SU-DHL-6 (cell line): ENCODE data around the gene ZNF367.

Experiments
- CTCF ChIP-seq: fragments of 200-600 bp; sonication (generic); IDR thresholded peaks from one replicate; pipeline ENCODE4 v1.5.1; 2017; ENCODE audit warnings: antibody characterized with exemption, mild to moderate bottlenecking, low read length, moderate library complexity; ENCODE audit not compliant: insufficient read depth, poor library complexity, severe bottlenecking
- EZH2phosphoT487 ChIP-seq: fragments of 200-600 bp; sonication (generic), shearing (Covaris generic); conservative IDR thresholded peaks from 2 replicates; pipeline ENCODE4 v1.6.1; 2018; ENCODE audit warnings: mild to moderate bottlenecking, antibody characterized with exemption, low read length, moderate library complexity, mixed read lengths

- TF ChIP-seq CTCF, result no peak
- TF ChIP-seq EZH2phosphoT487, result no peak
Measured at GRCh38 chr9:96343515-96344360, 74.4 kb downstream of the ZNF367 start.
